Testis (tissue), 3 donors: ENCODE data around the gene ZNF777. TPM values are rescaled to one million over a fixed set of nuclear protein-coding genes. Genes with fewer than 3 reads are reported as not detected.
"Not testable (repeated sequence)": the region's sequence is repeated elsewhere in the genome, so short reads cannot be mapped to it uniquely, and the experiment has no call there.

Experiments used
- DNase-seq: peaks from one replicate; pipeline ENCODE4 v3.0.0-alpha.2; 2019
- H3K27ac ChIP-seq, 2 donors: fragments of 200-600 bp; sonication (generic); one replicate each; pipeline ENCODE4 v1.5.1; 2019
- H3K27me3 ChIP-seq: fragments of 200-600 bp; sonication (generic); one replicate; pipeline ENCODE4 v1.5.1; 2019
- H3K36me3 ChIP-seq: fragments of 200-600 bp; sonication (generic); one replicate; pipeline ENCODE4 v1.5.1; 2017; ENCODE audit warnings: low read depth; ENCODE audit errors: missing control alignments
- H3K4me1 ChIP-seq: fragments of 200-600 bp; sonication (generic); one replicate; pipeline ENCODE4 v1.5.1; 2019
- H3K4me3 ChIP-seq, 2 donors: fragments of 200-600 bp; sonication (generic); one replicate each; pipeline ENCODE4 v1.5.1; 2017 to 2019
- H3K9me3 ChIP-seq: fragments of 200-600 bp; sonication (generic); one replicate; pipeline ENCODE4 v1.5.1; 2017
- POLR2A ChIP-seq: fragments of 450-650 bp; IDR thresholded peaks from one replicate; pipeline ENCODE4 v1.6.1; 2017; ENCODE audit warnings: antibody characterized with exemption, mild to moderate bottlenecking, moderate library complexity
- WGBS, 2 donors: methylation state at CpG; one replicate each; pipeline ENCODE4 v1.1.5; 2018; 5-methylcytosine and 5-hydroxymethylcytosine counted together
- intact Hi-C: fragments of 100-400 bp; cut with DNase I; formaldehyde crosslinking; loops from one replicate; pipeline ENCODE4 v1.15.1; 2023; ENCODE audit warnings: low total_unique reads
- polyA plus RNA-seq: library from polyadenylated mRNA; stranded (reverse); fragments of 350-450 nt; fragmentation: Illumina TruSeq; extraction: RNeasy Lipid Tissue Mini Kit (QIAGEN cat#74804); gene quantifications from one replicate; pipeline ENCODE4 v1.2.3, GENCODE V29; 2014; ENCODE audit warnings: low read depth, low replicate concordance; ENCODE audit not compliant: insufficient read depth
- total RNA-seq, 2 donors: library from RNA; depleted of rRNA; stranded (reverse); fragments of >200 nt; gene quantifications; one replicate each; pipeline ENCODE4 v1.2.3, GENCODE V29; 2016
- TF ChIP-seq, protein P1 (sequence below), 3 experiments: fragments of 450-650 bp in 2 of 3; fragments of 200-600 bp in 1 of 3; sonication (generic) in 1 of 3; IDR thresholded peaks; one replicate each; pipeline ENCODE4 v1.5.1; 2016 to 2019; ENCODE audit warnings: antibody characterized with exemption in 3 of 3, mild to moderate bottlenecking in 2 of 3, moderate library complexity in 1 of 3

The ZNF777 gene
- total and polyA plus RNA-seq, 3 donors from 2014 or later = 15.4 to 25.0 (median 19.4) TPM

- Histone ChIP-seq H3K9me3 (no peaks in the 10 kb centered on the region), H3K36me3 (no peaks in the 10 kb centered on the region), H3K27ac (no peak overlapping the region), H3K4me1 (no peaks in the 10 kb centered on the region), H3K4me3 (no peak overlapping the region), H3K27me3 (no peaks in the 10 kb centered on the region)
- intact Hi-C loops = no loop called here
- no peak for TF ChIP-seq POLR2A
- TF ChIP-seq, protein P1, sequence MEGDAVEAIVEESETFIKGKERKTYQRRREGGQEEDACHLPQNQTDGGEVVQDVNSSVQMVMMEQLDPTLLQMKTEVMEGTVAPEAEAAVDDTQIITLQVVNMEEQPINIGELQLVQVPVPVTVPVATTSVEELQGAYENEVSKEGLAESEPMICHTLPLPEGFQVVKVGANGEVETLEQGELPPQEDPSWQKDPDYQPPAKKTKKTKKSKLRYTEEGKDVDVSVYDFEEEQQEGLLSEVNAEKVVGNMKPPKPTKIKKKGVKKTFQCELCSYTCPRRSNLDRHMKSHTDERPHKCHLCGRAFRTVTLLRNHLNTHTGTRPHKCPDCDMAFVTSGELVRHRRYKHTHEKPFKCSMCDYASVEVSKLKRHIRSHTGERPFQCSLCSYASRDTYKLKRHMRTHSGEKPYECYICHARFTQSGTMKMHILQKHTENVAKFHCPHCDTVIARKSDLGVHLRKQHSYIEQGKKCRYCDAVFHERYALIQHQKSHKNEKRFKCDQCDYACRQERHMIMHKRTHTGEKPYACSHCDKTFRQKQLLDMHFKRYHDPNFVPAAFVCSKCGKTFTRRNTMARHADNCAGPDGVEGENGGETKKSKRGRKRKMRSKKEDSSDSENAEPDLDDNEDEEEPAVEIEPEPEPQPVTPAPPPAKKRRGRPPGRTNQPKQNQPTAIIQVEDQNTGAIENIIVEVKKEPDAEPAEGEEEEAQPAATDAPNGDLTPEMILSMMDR (IDR thresholded peaks at IDR 0.05) = no peak
- 77 to 87% methylated on average over 6 of the region's 6 CpGs for WGBS, 2 donors
- no peak for DNase-seq
Measured at GRCh38 chr7:149409895-149410294, 51.0 kb downstream of the ZNF777 start.

GRCh38 chr7:149404825-149405224 is 56.0 kb downstream of the ZNF777 start:
- DNase-seq = no peak
- H3K9me3 ChIP-seq = no peaks in the 10 kb centered on the region
- no peak overlapping the region for H3K4me3 ChIP-seq
- TF ChIP-seq, protein P1 (IDR thresholded peaks at IDR 0.05) = no peak
- no peak for TF ChIP-seq POLR2A
- intact Hi-C loops = no loop called here
- no peaks in the 10 kb centered on the region for H3K4me1 ChIP-seq
- H3K27me3 ChIP-seq = no peaks in the 10 kb centered on the region
- H3K36me3 ChIP-seq = no peaks in the 10 kb centered on the region
- 79% methylated on average over 6 of the region's 6 CpGs for WGBS, 2 donors
- H3K27ac ChIP-seq = no peak overlapping the region

GRCh38 chr7:149404396-149404795 is 56.5 kb downstream of the ZNF777 start:
- no peaks in the 10 kb centered on the region for H3K4me1 ChIP-seq
- H3K36me3 ChIP-seq = no peaks in the 10 kb centered on the region
- H3K27ac ChIP-seq = no peak overlapping the region
- no peak overlapping the region for H3K4me3 ChIP-seq
- no peaks in the 10 kb centered on the region for H3K9me3 ChIP-seq
- TF ChIP-seq, protein P1 (IDR thresholded peaks at IDR 0.05) = no peak
- no peak for TF ChIP-seq POLR2A
- WGBS, 2 donors = 92 to 95% methylated on average over 7 to 12 of the region's 12 CpGs
- intact Hi-C loops = no loop called here
- no peak for DNase-seq
- no peaks in the 10 kb centered on the region for H3K27me3 ChIP-seq

DNA sequence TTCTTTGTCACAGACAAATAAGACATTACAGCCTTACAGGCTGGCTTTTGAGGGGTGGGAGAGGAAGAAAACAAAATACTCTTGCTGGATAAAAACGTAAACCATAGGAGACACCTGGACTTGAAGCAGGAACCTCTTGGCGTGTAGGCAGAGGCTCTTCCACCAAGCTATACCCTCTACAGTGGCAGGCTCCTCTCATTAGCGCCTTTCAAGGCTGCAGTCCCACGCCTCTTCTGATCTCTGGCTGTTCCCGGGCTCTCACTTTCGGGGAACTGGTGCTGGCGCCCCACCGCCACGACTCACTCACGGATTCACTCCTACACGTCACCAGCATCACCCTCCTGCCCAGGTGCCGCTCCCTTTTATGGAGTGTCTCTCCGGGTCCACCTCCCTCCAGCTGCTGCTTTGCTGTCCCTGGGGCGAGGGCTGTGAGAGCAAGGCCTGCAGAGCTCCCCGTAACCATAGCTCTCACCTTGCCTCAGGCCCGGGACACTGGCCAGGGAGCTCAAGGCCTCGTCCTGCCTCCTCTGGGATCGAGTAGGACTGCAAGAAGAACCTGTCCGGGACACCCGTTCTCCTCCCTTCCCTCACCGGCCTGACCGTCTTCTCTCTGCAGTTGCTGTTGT is 62.6 kb downstream of the ZNF777 start:
- TF ChIP-seq, protein P1 (IDR thresholded peaks at IDR 0.05) = no peak
- no peak for TF ChIP-seq POLR2A
- Histone ChIP-seq H3K27ac (no peak overlapping the region), H3K27me3 (no peaks in the 10 kb centered on the region), H3K36me3 (no peaks in the 10 kb centered on the region), H3K9me3 (no peaks in the 10 kb centered on the region), H3K4me3 (no peak overlapping the region), H3K4me1 (no peaks in the 10 kb centered on the region)
- WGBS, 2 donors = 72% methylated on average over 15 to 22 of the region's 22 CpGs
- intact Hi-C loops = no loop called here
- DNase-seq = no peak

- Histone ChIP-seq H3K27me3 (no peaks in the 10 kb centered on the region), H3K4me1 (no peaks in the 10 kb centered on the region), H3K36me3 (no peaks in the 10 kb centered on the region), H3K9me3 (no peaks in the 10 kb centered on the region), H3K4me3 (no peak overlapping the region), H3K27ac (no peak overlapping the region)
- intact Hi-C loops = no loop called here
- WGBS, 2 donors = 76 to 78% methylated on average over 14 of the region's 14 CpGs
- no peak for TF ChIP-seq POLR2A
- TF ChIP-seq, protein P1 (IDR thresholded peaks at IDR 0.05) = no peak
- no peak for DNase-seq
Measured at GRCh38 chr7:149397470-149398043, 63.3 kb downstream of the ZNF777 start.

- intact Hi-C loops, H3K27me3 ChIP-seq, H3K27ac ChIP-seq, H3K36me3 ChIP-seq, H3K9me3 ChIP-seq, H3K4me3 ChIP-seq, DNase-seq, H3K4me1 ChIP-seq: not testable (repeated sequence)
- 81 to 82% methylated on average over 6 of the region's 6 CpGs for WGBS, 2 donors
Measured at GRCh38 chr7:149388550-149389335, 72.1 kb downstream of the ZNF777 start.

DNA sequence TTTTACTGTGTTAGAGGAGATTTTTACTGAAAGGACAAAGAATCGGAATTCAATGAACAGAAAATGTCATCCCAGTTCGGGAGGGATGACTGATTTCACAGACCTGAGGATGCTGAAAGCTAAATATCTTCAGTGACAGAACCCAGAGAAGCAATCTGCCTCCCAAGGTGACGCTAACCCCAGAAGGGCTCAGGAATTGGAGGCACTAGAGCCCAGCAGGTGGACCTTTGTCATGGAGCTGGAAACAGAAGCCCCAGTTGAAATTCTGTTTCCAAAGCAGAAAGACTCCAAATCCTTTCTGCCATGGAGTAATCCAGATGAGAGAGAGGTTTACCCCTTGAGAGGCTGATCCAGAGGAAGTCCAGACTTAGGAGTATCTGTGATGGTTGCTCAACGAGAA is 74.3 kb downstream of the ZNF777 start:
- 69 to 75% methylated on average over 4 of the region's 4 CpGs for WGBS, 2 donors
- DNase-seq, H3K36me3 ChIP-seq, H3K27ac ChIP-seq, intact Hi-C loops, H3K4me3 ChIP-seq, H3K9me3 ChIP-seq, H3K27me3 ChIP-seq, H3K4me1 ChIP-seq: not testable (repeated sequence)
